HG02981 (cell line): ENCODE data around the gene PECR.
"Not testable (repeated sequence)": the region's sequence is repeated elsewhere in the genome, so short reads cannot be mapped to it uniquely, and the experiment has no call there.

Experiments used
- ATAC-seq: cut with Tn5 transposase; IDR thresholded peaks from one replicate; pipeline ENCODE4 v1.9.1; 2021; ENCODE audit warnings: mild to moderate bottlenecking, moderate library complexity; ENCODE audit not compliant: unreplicated experiment

Gene PECR

DNA sequence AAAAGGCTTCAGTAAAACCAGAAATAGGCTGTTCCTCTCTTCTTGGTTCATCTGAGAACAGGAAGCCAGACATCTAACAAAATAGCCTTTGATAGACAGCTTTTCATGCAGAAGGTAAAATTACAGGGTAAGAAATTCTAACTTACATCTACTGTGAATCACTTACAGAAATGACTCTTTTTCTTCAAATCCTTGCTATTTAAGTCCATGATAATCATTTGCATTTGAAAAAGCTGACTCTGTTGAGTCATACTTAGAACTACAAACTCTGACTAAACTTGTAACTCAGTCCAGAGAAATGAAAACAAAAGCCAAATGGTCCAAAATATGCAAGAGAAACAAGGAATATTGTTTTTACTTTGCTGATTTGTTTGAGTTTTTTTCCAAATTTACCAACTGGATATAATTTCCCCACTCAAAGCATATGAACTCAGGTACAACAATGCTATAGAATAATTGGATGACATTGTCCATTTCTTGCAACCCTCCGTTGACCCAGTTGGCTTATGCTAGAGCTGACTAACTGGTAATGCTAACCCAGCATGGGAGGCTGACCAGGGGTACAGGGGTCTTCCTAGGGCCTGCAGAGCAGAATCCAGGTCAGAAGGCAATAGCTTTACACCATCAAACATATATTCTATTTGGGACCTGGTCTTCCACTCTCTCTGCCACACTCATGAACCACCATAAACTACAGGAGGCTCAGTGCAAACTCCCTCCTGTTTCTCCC is 49.5 kb downstream of the PECR start:
- ATAC-seq, result peak; percentile 75

DNA sequence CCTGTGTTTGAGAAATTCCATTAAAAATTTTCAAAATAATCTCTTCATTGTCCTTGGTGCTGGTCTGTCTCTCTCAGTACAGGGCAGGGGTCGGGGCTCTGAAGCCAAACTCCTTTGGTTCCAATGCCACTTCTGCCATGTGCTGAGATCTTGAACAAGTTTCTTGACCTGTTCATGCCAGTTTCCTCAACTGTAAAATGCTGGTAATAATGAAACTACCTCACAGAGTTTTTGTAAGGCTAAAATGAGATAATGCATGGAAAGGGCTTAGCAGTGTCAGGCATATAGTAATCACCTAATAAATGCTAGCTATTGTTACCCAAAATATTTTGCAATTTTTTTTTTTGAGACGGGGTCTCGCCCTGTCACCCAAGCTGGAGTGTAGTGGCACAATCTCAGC is 51.4 kb downstream of the PECR start:
- ATAC-seq, result no peak

DNA sequence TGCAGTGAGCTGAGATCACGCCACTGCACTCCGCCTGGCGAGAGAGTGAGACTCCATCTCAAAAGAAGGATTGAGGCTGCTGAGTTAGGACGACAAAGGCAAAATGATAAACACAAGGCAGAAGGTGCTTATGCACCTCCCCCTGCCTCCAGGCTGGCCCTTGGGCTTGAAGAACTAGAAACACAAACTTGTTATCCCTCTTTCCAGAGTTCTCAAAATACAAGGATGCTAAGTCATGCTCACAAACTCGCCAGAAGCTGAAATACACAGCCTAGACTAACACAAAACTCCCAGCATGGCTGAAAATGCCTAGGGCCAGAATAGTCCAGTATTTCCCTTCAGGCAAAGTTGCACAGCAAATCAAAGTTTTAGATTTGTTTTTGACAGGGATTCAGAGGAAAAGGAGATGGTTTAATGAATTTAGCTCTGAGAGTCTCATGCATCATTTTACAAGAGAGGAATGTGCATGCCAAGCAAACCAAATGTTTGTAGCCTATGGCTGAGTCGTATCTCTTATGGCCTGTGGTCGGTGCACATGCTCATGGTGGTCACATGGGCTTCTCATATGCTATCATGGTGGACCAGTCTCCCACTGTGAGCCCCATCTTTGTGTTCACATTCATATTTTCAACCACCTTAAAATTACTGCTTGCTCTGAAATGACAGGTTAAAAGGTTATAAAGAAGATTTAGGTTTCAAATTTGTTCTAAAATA is 52.0 kb downstream of the PECR start:
- ATAC-seq, result no peak

GRCh38 chr2:216024779-216025336 is 56.8 kb downstream of the PECR start:
- ATAC-seq, result no peak

DNA sequence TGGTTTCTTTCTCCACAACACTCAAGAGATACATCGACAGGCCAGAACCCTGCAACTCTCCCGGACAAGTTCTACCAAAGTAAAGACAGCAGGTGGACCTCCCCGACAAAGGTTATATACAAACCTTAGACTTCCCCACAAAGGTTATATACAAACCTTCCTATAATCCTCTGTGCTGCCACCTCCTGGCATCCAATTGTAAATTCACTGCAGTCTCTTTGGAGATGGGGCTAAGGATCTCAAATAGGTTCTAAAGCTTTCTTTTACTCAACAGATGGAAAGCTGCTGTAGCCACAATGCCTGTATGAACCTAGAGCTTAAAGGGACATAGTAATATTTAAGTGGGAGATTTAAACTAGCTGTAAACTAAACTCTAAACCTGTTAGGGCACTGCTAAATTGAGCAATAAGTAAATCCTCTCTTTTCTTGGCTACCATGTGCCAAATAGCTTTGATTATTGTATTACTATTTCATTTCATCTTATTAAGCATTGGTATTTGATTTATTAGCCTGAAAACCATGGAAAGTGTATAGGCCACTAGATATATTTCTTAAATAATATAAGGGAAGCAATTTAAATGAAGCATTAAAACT is 58.5 kb downstream of the PECR start:
- peak; percentile 83 for ATAC-seq

DNA sequence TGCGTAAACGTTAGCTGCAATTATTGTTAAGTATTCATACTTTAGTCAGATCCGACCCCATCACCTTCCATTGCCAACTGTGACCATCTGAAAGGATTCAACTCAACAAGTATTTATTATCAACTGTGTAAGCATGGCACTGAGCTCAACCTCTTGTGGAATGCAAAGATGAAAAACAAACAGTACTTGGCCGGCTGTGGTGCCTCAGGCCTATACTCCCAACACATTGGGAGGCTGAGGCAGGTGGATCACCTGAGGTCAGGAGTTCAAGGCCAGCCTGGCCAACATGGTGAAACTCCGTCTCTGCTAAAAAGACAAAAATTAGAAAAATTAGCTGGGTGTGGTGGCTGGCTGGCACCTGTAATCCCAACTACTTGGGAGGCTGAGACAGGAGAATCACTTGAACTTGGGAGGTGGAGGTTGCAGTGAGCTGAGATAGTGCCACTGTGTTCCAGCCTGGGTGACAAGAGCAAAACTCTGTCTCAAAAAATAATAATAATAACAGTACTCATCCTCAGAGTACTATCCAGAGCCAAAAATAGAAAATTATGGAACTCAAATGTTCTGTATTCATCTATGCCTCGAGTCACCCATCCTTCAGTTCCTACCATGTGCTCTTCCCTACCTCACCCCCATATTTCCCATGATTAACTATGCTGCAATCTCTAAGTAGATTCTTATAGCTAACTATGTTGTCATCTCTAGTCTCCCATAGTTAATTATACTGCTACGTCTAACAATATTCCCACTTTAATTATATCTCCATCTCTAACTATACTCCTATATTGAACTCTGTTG is 59.6 kb downstream of the PECR start:
- no peak for ATAC-seq

- ATAC-seq, result no peak
These were observed 62.9 kb downstream of the PECR start for GRCh38 chr2:216018709-216019108.

GRCh38 chr2:216017365-216017764 is 64.2 kb downstream of the PECR start:
- ATAC-seq, result peak; percentile 21

- no peak for ATAC-seq
These were observed 65.0 kb downstream of the PECR start for GRCh38 chr2:216016581-216016980.

DNA sequence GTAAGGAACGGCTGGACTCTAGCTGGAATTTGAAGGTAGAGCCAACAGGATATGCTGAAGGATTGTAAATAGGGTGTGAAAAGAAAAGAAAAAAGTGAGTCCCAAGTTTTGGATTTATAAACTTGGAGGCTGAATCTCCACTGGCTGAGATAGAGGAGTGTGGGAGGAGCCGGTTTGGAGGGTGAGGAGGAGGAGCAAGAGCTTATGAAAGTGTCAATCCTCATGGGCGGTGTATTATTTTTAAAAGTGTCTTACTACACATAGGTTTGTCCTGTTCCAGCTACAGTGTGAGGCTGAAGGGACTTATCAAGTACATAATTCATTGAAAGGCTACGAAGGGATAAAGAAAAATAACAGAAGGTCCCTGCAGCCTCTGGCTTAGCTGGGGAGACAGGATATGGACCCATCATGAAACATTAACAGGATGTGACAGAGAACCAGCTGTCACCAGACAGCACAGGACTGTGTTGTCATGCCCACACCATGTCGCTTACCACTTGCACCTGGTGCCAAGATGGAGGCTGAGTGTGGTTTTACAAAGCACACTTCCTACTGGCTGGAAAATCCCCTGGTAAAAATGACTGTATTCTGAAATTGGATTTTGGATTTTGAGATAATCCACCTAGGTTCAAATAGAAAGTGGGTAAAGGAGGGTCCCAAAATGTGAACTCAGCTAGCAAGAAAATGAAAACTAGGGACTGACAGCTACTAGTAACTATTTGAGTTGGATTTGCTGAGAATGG is 65.7 kb downstream of the PECR start:
- ATAC-seq, result peak; percentile 86

DNA sequence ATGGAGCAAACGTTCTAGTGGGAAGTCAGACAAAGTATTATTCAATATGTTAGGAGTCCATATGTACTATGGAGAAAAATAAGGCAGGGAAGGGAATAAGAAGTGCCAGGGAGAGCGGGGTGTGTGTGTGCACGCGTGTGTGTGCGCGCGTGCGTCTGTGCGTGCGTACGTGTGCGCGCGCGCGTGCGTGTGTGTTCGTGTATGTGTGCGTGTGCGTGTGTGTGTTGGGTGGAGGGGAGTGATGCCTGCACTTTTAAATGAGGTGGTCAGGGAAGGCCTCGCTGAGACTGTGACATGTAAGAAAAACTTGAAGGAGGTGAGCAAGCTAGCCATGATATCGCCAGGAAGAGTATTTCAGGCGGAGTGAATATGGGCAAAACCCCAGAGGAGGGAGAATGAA is 66.6 kb downstream of the PECR start:
- no peak for ATAC-seq

GRCh38 chr2:216014006-216014405 is 67.6 kb downstream of the PECR start:
- no peak for ATAC-seq

DNA sequence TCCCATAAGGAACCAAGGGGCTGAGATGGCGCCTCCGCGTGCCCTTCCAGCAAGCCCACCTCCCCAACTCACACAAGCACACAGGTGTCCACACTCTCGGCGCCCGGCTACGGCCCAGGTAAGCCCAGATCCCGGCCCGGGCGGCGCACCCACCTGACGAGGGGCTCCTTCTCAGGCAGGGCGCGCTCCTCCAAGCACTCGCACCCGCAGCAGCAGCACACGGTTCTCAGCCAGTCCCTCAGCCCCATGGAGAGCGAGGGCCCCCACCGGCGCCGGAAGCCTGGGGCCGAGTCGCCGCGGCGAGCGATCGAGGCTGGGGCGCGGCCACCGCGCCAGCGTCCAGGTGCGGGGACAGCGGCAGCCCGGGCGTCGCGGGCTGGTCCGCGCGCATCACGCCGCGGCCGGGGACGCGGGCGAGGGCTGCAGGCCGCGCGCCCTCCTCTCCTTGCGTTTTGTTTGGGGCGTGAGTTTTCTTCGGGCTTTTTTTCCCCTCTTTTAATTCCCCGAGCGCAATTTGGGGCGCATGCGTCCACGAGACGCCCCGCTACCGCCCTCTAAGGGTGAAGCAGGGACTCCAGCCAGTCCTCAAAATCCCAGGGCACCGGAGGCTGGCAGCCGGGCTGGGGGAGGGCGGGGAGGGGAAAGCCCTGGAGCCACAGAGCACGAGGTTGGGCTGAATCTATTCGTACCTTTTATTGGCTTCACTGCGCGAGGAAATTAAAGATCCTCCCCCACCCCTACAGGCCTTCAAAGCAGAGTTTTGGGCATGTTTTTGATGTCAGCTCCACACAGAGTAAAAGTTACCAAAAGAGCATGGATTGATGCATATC is 68.3 kb downstream of the PECR start, which contains the start of gene MREG:
Gene MREG, minus strand, starts transcription at position 472 of the 830 bp plus-strand sequence. Its CDS starts 224 bp downstream, at position 248.
- peak; percentile 38 for ATAC-seq

GRCh38 chr2:216012830-216013079 is 68.9 kb downstream of the PECR start:
- no peak for ATAC-seq

DNA sequence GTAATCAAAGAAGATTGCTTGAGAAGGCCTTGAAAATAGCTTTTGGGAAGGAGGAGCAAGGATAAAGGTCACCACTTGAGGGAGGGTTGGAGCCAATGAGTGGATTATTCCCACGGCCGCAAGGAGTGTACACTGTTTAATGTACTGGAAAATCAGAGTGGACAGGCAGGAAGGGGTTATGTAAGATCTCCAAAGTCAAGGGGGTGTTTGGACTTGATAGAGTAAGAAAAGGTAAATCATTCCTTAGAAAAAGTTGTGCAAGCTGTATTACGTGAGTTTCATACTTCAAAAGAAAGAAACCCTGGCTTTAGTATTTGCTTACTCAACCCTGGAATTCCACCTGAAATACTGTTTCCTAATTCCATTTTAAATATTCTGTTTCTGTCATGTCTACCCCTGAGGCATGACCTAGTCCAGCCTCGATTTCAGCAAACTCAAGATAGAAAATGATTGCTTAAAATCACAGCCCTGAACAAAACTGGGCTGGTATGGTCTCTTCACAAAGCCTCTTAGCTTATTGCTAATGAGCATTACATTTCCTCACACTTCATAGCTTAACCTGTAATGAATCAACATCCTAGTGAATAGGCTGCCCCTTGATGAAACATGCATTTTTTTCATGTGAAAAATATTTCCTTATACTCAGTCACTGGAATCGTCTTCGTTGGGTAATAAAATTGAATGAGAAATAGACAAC is 69.3 kb downstream of the PECR start:
- ATAC-seq, result no peak

GRCh38 chr2:216009215-216009614 is 72.4 kb downstream of the PECR start:
- not testable (repeated sequence) for ATAC-seq

GRCh38 chr2:216008387-216008786 is 73.2 kb downstream of the PECR start:
- ATAC-seq, result no peak

GRCh38 chr2:216006164-216006663 is 75.4 kb downstream of the PECR start:
- ATAC-seq, result peak; percentile 39
